ENCODE results near the gene TTC3. TPM values are rescaled to one million over a fixed set of nuclear protein-coding genes. Genes with fewer than 3 reads are reported as not detected.
A peak's percentile ranks its signal among the peaks of the same experiment; 100 is the strongest.

Gene TTC3
- total RNA-seq, 1 donor from 2014 or later, result 255 TPM

DNA sequence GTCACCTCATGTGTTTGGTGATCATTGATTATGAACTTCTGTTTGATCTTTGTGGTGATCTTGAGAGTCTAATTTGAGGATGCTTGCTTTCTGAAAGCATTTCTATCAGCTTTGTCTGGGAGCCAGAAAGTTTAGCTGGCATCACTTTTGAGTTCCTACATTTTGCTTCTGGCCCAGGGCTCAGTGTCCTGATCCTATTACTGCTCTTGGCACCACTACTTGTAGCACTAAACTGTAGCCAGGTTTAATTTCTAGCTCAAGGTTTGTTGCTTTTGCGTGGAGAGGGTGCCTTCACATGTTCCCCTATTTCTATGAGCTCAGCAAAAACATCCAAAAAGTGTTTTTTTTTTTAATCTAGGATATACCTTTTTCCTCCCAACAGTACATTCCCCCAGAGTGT is 9.3 kb downstream of the TTC3 start:
- peaks cover 12% of the 10 kb centered on the region for H3K9me3 Mint-ChIP-seq (ENCODE audit: low read depth)
- DNase-seq (ENCODE audit: low spot score, unreplicated experiment), result no peak

DNA sequence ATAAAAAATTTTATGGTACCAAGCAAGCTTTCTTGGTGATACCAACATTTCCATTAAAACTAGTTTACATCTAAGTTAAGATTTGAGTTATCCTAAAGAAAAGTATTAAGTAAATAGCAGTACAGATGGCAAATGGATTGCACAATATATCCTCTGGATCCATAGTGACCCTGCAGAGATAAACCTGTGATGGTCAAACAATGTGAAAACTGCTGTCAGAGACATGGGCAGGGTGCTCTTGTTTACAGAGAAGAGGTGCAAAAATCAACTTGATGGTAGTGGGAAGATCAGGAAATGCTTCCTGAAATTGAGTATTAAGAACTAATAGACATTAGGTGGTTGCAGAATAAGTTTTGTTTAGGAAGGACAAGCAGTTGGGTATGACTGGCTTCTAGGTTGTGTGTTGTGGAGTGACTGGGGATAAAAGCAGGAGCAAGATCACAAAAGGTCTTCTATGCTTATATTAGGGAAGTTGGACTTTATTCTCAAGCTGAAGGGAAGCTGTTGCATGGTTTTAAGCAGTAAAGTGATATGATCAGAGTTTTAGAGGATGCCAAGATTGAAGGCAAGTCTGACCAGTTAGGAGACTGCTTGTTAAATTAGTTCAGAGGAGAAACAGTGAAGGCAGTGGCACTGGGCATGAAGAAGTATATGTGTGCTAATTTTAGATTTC is 9.9 kb downstream of the TTC3 start:
- Mint-ChIP-seq H3K27me3 (no peaks in the 10 kb centered on the region), H3K27ac (peak overlapping the region; percentile 47)

More for the DNA sequence above, 9.3 kb downstream of the TTC3 start:
- Mint-ChIP-seq H3K4me1 (ENCODE audit: low read depth) (peaks cover 17% of the 10 kb centered on the region), H3K27me3 (no peaks in the 10 kb centered on the region), H3K4me3 (ENCODE audit: low read depth) (no peak overlapping the region), H3K36me3 (ENCODE audit: insufficient read depth) (peaks cover 10% of the 10 kb centered on the region), H3K27ac (no peak overlapping the region)
- TF ChIP-seq, protein P1, sequence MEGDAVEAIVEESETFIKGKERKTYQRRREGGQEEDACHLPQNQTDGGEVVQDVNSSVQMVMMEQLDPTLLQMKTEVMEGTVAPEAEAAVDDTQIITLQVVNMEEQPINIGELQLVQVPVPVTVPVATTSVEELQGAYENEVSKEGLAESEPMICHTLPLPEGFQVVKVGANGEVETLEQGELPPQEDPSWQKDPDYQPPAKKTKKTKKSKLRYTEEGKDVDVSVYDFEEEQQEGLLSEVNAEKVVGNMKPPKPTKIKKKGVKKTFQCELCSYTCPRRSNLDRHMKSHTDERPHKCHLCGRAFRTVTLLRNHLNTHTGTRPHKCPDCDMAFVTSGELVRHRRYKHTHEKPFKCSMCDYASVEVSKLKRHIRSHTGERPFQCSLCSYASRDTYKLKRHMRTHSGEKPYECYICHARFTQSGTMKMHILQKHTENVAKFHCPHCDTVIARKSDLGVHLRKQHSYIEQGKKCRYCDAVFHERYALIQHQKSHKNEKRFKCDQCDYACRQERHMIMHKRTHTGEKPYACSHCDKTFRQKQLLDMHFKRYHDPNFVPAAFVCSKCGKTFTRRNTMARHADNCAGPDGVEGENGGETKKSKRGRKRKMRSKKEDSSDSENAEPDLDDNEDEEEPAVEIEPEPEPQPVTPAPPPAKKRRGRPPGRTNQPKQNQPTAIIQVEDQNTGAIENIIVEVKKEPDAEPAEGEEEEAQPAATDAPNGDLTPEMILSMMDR (IDR thresholded peaks at IDR 0.05; ENCODE audit: unreplicated experiment), result no peak

DNA sequence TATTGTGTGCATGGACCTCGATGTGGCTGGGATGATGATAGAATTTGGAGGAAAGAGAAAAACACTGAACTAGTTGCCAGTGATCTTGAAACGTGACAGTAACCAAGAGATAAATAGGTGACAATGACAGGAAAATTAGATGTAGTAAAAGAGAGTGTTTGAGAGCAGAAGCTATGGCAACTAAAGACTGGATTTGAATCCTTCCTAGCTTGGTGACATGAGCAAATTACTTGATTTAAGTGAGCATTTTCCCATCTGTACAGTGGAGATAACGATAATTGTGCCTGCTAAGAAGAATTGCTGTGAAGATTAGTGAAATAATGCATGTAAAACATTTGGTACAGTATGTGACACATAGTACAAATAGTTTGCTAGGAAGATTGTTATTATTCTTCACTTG is 12.7 kb downstream of the TTC3 start:
- peaks cover 11% of the 10 kb centered on the region for H3K4me1 Mint-ChIP-seq (ENCODE audit: low read depth)
- H3K4me3 Mint-ChIP-seq (ENCODE audit: low read depth), result no peak overlapping the region
- no peaks in the 10 kb centered on the region for H3K9me3 Mint-ChIP-seq (ENCODE audit: low read depth)
- H3K27me3 Mint-ChIP-seq, result no peaks in the 10 kb centered on the region
- H3K36me3 Mint-ChIP-seq (ENCODE audit: insufficient read depth), result peaks cover 9% of the 10 kb centered on the region
- TF ChIP-seq, protein P1 (IDR thresholded peaks at IDR 0.05; ENCODE audit: unreplicated experiment), result no peak
- no peak for DNase-seq (ENCODE audit: low spot score, unreplicated experiment)
- no peak overlapping the region for H3K27ac Mint-ChIP-seq

More for the DNA sequence above, 9.9 kb downstream of the TTC3 start:
- peaks cover 10% of the 10 kb centered on the region for H3K9me3 Mint-ChIP-seq (ENCODE audit: low read depth)
- TF ChIP-seq, protein P1 (IDR thresholded peaks at IDR 0.05; ENCODE audit: unreplicated experiment), result no peak
- peaks cover 13% of the 10 kb centered on the region for H3K4me1 Mint-ChIP-seq (ENCODE audit: low read depth)
- no peak overlapping the region for H3K4me3 Mint-ChIP-seq (ENCODE audit: low read depth)
- peaks cover 10% of the 10 kb centered on the region for H3K36me3 Mint-ChIP-seq (ENCODE audit: insufficient read depth)
- no peak for DNase-seq (ENCODE audit: low spot score, unreplicated experiment)

DNA sequence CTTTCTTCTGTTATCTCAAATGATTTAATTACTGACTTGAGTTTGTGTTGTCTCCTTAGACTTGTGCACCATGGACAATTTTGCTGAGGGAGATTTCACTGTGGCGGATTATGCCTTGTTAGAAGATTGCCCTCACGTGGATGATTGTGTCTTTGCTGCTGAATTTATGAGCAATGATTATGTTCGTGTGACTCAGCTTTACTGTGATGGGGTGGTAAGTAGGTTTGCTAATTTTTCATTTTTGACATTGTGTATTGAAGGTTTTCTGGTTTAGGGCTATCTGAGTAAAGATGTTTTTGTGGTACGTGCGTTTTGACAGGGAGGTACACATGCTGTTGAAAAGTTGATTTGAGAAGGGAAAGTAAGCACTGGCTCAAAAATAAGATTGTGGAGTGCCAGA is 14.1 kb downstream of the TTC3 start:
- no peak for DNase-seq (ENCODE audit: low spot score, unreplicated experiment)
- peaks cover 9% of the 10 kb centered on the region for H3K36me3 Mint-ChIP-seq (ENCODE audit: insufficient read depth)
- no peaks in the 10 kb centered on the region for H3K27me3 Mint-ChIP-seq
- no peak overlapping the region for H3K27ac Mint-ChIP-seq
- no peak overlapping the region for H3K4me3 Mint-ChIP-seq (ENCODE audit: low read depth)
- peaks cover 10% of the 10 kb centered on the region for H3K4me1 Mint-ChIP-seq (ENCODE audit: low read depth)
- TF ChIP-seq, protein P1 (IDR thresholded peaks at IDR 0.05; ENCODE audit: unreplicated experiment), result peak; percentile 13
- H3K9me3 Mint-ChIP-seq (ENCODE audit: low read depth), result no peaks in the 10 kb centered on the region

DNA sequence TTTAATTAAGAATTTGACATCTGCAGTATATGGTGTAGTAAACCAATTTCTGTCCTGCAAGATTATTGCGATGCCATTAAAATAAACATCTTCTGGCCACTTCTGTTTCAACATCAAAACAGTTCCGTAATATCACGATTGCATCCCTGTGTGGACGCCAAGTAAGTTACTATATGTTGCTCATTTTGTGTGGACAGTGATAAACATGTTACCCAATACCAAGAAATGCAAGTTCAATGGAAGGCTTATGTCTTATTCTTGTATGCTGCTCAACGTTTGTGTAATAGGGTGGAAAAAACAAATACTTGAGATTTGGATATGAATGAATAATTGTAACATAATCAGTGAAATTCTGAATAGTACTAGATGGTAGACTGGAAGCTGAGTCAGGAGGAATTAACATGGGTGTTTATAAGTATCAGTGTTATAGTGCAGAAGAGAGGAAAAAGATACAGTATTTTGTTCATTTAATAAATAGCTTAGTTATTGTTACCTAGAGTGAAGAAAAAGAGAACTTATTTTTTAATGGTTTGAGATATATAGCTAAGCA is 15.2 kb downstream of the TTC3 start:
- Mint-ChIP-seq H3K4me3 (ENCODE audit: low read depth) (no peak overlapping the region), H3K27me3 (no peaks in the 10 kb centered on the region), H3K36me3 (ENCODE audit: insufficient read depth) (peaks cover 8% of the 10 kb centered on the region), H3K9me3 (ENCODE audit: low read depth) (no peaks in the 10 kb centered on the region), H3K4me1 (ENCODE audit: low read depth) (peaks cover 4% of the 10 kb centered on the region), H3K27ac (no peak overlapping the region)
- no peak for DNase-seq (ENCODE audit: low spot score, unreplicated experiment)
- TF ChIP-seq, protein P1 (IDR thresholded peaks at IDR 0.05; ENCODE audit: unreplicated experiment), result no peak

All from progenitor cell of endocrine pancreas (in vitro differentiated cells).